Measurements from ENCODE around the gene C1QTNF12. TPM values are rescaled to one million over a fixed set of nuclear protein-coding genes. Genes with fewer than 3 reads are reported as not detected.

Gene C1QTNF12
- total RNA-seq, 4 donors from 2014 or later = 23.3 to 58.0 (median 44.2) TPM; not detected in 1

GRCh38 chr1:1204998-1205768, 41.3 kb downstream of the C1QTNF12 start:
- H3K27ac ChIP-seq = peak overlapping the region in 1 of 4 donors; percentile 61
- peak in 1 of 3 donors; percentile 43 for DNase-seq
- no peaks in the 10 kb centered on the region for H3K9me3 ChIP-seq
- peaks cover 0 to 16% of the 10 kb centered on the region in 2 donors for H3K27me3 ChIP-seq
- H3K4me1 ChIP-seq = peaks cover 0 to 54% (median 36%) of the 10 kb centered on the region in 4 donors
- no peaks in the 10 kb centered on the region for H3K36me3 ChIP-seq
- H3K4me3 ChIP-seq = peak overlapping the region in 3 of 4 donors; percentile 30 to 44 (median 43)
- no peak for TF ChIP-seq POLR2A (IDR thresholded peaks at IDR 0.05)
- TF ChIP-seq CTCF (IDR thresholded peaks at IDR 0.05) = no peak

DNA sequence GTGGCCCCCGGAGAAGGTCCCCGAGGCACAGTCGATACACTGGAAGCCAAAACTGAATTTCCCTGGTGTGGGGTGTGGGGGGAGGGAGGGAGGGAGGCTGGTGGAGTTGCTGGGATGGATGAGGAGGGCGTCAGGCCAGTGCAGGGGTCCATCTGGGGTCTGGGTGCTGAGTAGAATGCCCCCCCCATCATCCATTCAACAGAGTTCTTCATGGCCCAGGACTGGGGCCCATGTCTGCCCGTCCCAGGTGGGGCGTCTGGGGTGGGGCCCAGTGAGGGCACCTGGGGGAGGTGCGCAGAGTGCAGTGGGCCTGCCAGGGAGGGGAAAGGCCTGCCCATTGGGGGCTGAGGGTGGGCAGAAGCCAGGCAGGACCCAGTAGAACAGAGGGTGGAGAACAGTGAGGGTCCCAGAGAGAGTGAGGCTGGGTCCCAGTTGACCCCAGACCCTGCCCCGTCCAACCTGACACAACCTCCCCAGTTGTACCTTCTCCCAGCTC, 42.0 kb downstream of the C1QTNF12 start:
- peaks cover 0 to 16% of the 10 kb centered on the region in 2 donors for H3K27me3 ChIP-seq
- no peak overlapping the region for H3K27ac ChIP-seq
- H3K36me3 ChIP-seq = no peaks in the 10 kb centered on the region
- H3K4me1 ChIP-seq = peaks cover 0 to 54% (median 36%) of the 10 kb centered on the region in 4 donors
- H3K4me3 ChIP-seq = no peak overlapping the region
- no peaks in the 10 kb centered on the region for H3K9me3 ChIP-seq
- peak in 1 of 3 donors; percentile 37 for DNase-seq
- TF ChIP-seq POLR2A (IDR thresholded peaks at IDR 0.05) (no peak), CTCF (IDR thresholded peaks at IDR 0.05) (no peak)

DNA sequence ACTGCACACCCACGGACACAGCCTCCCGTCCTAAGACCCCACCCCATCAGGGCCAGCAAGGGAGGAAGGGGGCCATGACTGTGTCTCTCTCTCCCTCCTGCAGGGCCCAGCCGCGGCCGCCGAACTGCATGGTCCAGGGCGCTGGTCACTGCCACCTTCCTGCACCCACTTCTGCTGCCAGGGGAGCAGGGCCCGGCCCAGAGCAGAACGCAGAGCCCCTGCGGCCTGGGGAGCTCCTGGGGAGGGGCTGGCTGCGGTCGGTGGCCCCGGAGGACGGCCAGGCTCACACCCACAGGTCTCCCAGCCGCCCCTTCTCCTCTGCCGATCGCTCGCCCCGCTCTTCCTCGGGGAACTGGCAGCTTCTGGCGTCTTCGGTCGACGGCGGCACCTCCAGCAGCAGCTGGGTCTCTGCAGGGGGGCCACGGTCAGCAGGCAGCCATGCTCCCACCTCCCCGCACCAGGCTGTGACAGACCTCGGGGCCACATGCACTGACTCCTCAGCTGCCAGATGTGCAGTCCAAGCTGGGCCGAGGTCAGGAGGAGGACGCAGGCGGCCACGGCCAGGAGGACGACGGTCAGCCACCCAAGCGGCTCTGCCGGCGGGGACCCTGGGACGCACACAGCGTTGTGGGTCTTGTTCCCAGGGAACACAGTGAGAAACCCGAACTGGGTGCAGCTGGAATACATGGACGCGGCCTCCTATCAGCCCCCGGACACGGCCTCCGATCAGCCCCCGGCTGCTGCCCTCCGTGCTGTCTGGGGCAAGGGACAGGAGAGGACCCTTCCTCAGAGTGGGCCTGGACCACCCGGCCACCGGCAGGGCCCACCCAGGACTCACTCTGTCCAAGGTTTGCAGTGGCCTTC, 42.7 kb downstream of the C1QTNF12 start:
- peaks cover 0 to 48% (median 35%) of the 10 kb centered on the region in 4 donors for H3K4me1 ChIP-seq
- no peak for TF ChIP-seq CTCF (IDR thresholded peaks at IDR 0.05)
- no peak for TF ChIP-seq POLR2A (IDR thresholded peaks at IDR 0.05)
- peak in 1 of 3 donors; percentile 43 for DNase-seq
- H3K9me3 ChIP-seq = no peaks in the 10 kb centered on the region
- H3K27me3 ChIP-seq = peaks cover 0 to 16% of the 10 kb centered on the region in 2 donors
- H3K4me3 ChIP-seq = no peak overlapping the region
- H3K36me3 ChIP-seq = no peaks in the 10 kb centered on the region
- no peak overlapping the region for H3K27ac ChIP-seq

DNA sequence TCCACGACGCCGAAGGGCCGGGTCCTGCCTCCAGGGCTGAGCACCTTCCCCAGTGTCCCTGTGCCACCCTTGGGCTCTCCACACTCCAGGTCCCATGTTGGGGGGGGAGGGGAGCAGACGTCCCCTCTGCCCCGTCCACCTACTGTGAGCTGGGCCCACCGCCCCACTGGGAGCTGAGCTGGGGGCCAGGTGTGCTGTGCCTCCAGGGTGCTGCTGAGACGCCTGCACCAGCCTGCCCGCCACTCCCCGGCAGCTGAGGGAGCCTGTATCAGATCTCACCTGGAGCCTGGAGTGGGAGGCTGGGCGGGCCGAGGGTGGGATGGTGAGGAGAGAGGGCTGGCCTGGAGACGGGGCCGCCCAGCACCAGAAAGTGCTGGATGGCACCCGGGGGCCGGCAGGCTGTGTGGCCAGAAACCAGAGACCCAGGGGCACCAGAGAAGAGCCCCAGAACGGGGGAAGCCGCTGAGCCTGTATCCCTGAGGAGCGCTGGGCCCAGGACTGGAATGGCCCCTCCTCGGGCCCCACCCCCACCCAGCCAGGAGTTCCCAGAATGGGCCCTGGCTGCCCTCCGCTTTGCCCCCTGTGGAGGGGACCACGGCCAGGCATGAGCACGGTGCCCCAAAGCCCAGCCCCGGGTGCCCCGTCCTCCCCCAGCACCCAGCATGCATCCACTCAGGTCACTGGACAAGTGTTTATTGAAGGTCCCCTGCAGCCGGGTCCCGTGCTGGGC, 43.5 kb downstream of the C1QTNF12 start:
- no peaks in the 10 kb centered on the region for H3K9me3 ChIP-seq
- DNase-seq = peak in 1 of 3 donors; percentile 52
- peaks cover 0 to 40% (median 27%) of the 10 kb centered on the region in 4 donors for H3K4me1 ChIP-seq
- no peaks in the 10 kb centered on the region for H3K36me3 ChIP-seq
- peaks cover 0 to 16% of the 10 kb centered on the region in 2 donors for H3K27me3 ChIP-seq
- TF ChIP-seq CTCF (IDR thresholded peaks at IDR 0.05) (no peak), POLR2A (IDR thresholded peaks at IDR 0.05) (no peak)
- H3K27ac ChIP-seq = no peak overlapping the region
- H3K4me3 ChIP-seq = no peak overlapping the region

Measured in Peyer's patch (tissue), 4 donors.